ENCODE measurements around the gene NKX6-1. TPM values are rescaled to one million over a fixed set of nuclear protein-coding genes. Genes with fewer than 3 reads are reported as not detected.

Gene NKX6-1
- total RNA-seq, 1 donor: 0.18 TPM

DNA sequence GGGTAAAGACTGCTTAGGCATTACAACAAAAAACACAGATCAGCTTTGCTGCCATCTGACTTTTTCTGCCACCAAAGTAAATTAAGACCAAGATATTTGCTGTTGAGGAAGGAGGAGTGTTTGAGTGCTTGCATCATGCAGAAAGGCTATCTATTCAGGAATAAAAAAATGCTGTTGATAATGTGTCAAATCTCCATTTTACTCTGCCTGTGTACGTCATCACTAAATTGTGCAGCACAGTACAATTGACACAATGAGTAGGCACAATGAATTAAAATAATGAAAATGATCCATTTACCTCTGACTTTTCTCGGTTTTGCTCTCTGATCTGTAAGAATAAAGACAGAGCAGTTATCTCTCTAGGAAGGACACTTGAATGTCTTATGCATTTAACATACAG lies 56.3 kb downstream of the NKX6-1 start:
- TF ChIP-seq, protein P1, sequence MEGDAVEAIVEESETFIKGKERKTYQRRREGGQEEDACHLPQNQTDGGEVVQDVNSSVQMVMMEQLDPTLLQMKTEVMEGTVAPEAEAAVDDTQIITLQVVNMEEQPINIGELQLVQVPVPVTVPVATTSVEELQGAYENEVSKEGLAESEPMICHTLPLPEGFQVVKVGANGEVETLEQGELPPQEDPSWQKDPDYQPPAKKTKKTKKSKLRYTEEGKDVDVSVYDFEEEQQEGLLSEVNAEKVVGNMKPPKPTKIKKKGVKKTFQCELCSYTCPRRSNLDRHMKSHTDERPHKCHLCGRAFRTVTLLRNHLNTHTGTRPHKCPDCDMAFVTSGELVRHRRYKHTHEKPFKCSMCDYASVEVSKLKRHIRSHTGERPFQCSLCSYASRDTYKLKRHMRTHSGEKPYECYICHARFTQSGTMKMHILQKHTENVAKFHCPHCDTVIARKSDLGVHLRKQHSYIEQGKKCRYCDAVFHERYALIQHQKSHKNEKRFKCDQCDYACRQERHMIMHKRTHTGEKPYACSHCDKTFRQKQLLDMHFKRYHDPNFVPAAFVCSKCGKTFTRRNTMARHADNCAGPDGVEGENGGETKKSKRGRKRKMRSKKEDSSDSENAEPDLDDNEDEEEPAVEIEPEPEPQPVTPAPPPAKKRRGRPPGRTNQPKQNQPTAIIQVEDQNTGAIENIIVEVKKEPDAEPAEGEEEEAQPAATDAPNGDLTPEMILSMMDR (IDR thresholded peaks at IDR 0.05; ENCODE audit: insufficient read depth, low read length): no peak
- DNase-seq (ENCODE audit: low read depth): no peak
- no peak overlapping the region for H3K4me3 ChIP-seq (ENCODE audit: low read depth, low read length)

Small RNAs within 50 kb of the gene (small RNA-seq; reads per million reads assigned to genes)
- gene RPL3P13: not detected

Other genes with a start within 250 kb of the NKX6-1 start
- gene CDS1, start 83.8 kb upstream of the NKX6-1 start, total RNA-seq (ENCODE audit: low replicate concordance): 0.36 and 0.57 TPM in 2 replicates